ENCODE results near the gene PPIAL4G. TPM values are rescaled to one million over a fixed set of nuclear protein-coding genes. Genes with fewer than 3 reads are reported as not detected.
"Not testable (repeated sequence)": the region's sequence is repeated elsewhere in the genome, so short reads cannot be mapped to it uniquely, and the experiment has no call there.

The PPIAL4G gene
- total and polyA plus RNA-seq, 4 experiments from 2014 or later: 0.21 to 5.2 (median 4.2) TPM; not detected in 1

- H3K27ac ChIP-seq (ENCODE audit: low read depth, low read length): peak overlapping the region; percentile 90
- POLR2A ChIA-PET (ENCODE audit: partially characterized antibody); H3K4me1 ChIP-seq (ENCODE audit: insufficient read depth, low read length); H3K4me3 ChIP-seq (ENCODE audit: low read length in 2 of 2); H3K9me3 ChIP-seq (ENCODE audit: control insufficient read depth in 1 of 2, low read length in 2 of 2); CTCF ChIA-PET (ENCODE audit: partially characterized antibody); intact Hi-C loops (cut with micrococcal nuclease); H3K36me3 Mint-ChIP-seq; H3K27me3 ChIP-seq (ENCODE audit: insufficient read depth, low read length); H3K9me3 Mint-ChIP-seq; H3K27me3 Mint-ChIP-seq; H3K4me1 Mint-ChIP-seq; H3K36me3 ChIP-seq (ENCODE audit: insufficient read depth, low read length): not testable (repeated sequence)
- Mint-ChIP-seq H3K27ac (peak overlapping the region; percentile 96 to 99 (median 98)), H3K4me3 (peak overlapping the region; percentile 88 to 98 (median 93))
- peak; percentile 80 to 90 (median 83) for DNase-seq
These were observed 24.7 kb downstream of the PPIAL4G start for GRCh38 chr1:148458398-148458797.

- H3K4me1 Mint-ChIP-seq: not testable (repeated sequence)
These were observed 30.3 kb downstream of the PPIAL4G start for GRCh38 chr1:148452845-148453244.

GRCh38 chr1:148439654-148440325 lies 43.3 kb downstream of the PPIAL4G start:
- H3K27ac ChIP-seq (ENCODE audit: low read depth, low read length); CTCF ChIA-PET (ENCODE audit: partially characterized antibody); H3K4me3 ChIP-seq (ENCODE audit: low read length in 2 of 2); H3K9me3 Mint-ChIP-seq; H3K27me3 ChIP-seq (ENCODE audit: insufficient read depth, low read length); DNase-seq; H3K9me3 ChIP-seq (ENCODE audit: control insufficient read depth in 1 of 2, low read length in 2 of 2); POLR2A ChIA-PET (ENCODE audit: partially characterized antibody); intact Hi-C loops (cut with micrococcal nuclease); H3K27me3 Mint-ChIP-seq; H3K36me3 ChIP-seq (ENCODE audit: insufficient read depth, low read length): not testable (repeated sequence)
- peak overlapping the region in 1 of 8 donors; percentile 3 for H3K4me3 Mint-ChIP-seq
- H3K27ac Mint-ChIP-seq: peak overlapping the region in 6 of 7 donors; percentile 0 to 92 (median 26)
- H3K4me1 Mint-ChIP-seq: peaks cover 27 to 52% (median 40%) of the 10 kb centered on the region in 4 donors
- peaks cover 13% of the 10 kb centered on the region for H3K4me1 ChIP-seq (ENCODE audit: insufficient read depth, low read length)
- H3K36me3 Mint-ChIP-seq: peaks cover 22 to 36% of the 10 kb centered on the region in 2 donors

More at GRCh38 chr1:148452845-148453244, 30.3 kb downstream of the PPIAL4G start:
- POLR2A ChIA-PET (ENCODE audit: partially characterized antibody); DNase-seq; CTCF ChIA-PET (ENCODE audit: partially characterized antibody); H3K36me3 Mint-ChIP-seq; H3K9me3 Mint-ChIP-seq; H3K4me1 ChIP-seq (ENCODE audit: insufficient read depth, low read length); intact Hi-C loops (cut with micrococcal nuclease); H3K36me3 ChIP-seq (ENCODE audit: insufficient read depth, low read length); H3K9me3 ChIP-seq (ENCODE audit: control insufficient read depth in 1 of 2, low read length in 2 of 2); H3K27ac ChIP-seq (ENCODE audit: low read depth, low read length); H3K27me3 ChIP-seq (ENCODE audit: insufficient read depth, low read length); H3K4me3 ChIP-seq (ENCODE audit: low read length in 2 of 2); H3K27me3 Mint-ChIP-seq: not testable (repeated sequence)
- H3K27ac Mint-ChIP-seq: peak overlapping the region in 6 of 7 donors; percentile 30 to 85 (median 55)
- H3K4me3 Mint-ChIP-seq: peak overlapping the region in 1 of 8 donors; percentile 47

GRCh38 chr1:148435406-148435805 lies 47.7 kb downstream of the PPIAL4G start:
- DNase-seq: no peak
- H3K36me3 ChIP-seq (ENCODE audit: insufficient read depth, low read length): peaks cover 6% of the 10 kb centered on the region
- H3K27me3 ChIP-seq (ENCODE audit: insufficient read depth, low read length): no peaks in the 10 kb centered on the region
- no peaks in the 10 kb centered on the region for H3K9me3 Mint-ChIP-seq
- H3K4me1 Mint-ChIP-seq: peaks cover 45 to 75% (median 62%) of the 10 kb centered on the region in 4 donors
- H3K4me3 ChIP-seq (ENCODE audit: low read length in 2 of 2): no peak overlapping the region
- no peaks in the 10 kb centered on the region for H3K27me3 Mint-ChIP-seq
- intact Hi-C loops (cut with micrococcal nuclease): no loop called here
- POLR2A ChIA-PET (ENCODE audit: partially characterized antibody): no interaction called here
- H3K4me1 ChIP-seq (ENCODE audit: insufficient read depth, low read length): peaks cover 19% of the 10 kb centered on the region
- H3K36me3 Mint-ChIP-seq: peaks cover 50 to 71% of the 10 kb centered on the region in 2 donors
- CTCF ChIA-PET (ENCODE audit: partially characterized antibody): no interaction called here
- no peaks in the 10 kb centered on the region for H3K9me3 ChIP-seq (ENCODE audit: control insufficient read depth in 1 of 2, low read length in 2 of 2)
- peak overlapping the region in 3 of 8 donors; percentile 4 to 21 (median 18) for H3K4me3 Mint-ChIP-seq
- peak overlapping the region; percentile 3 to 67 (median 58) for H3K27ac Mint-ChIP-seq
- H3K27ac ChIP-seq (ENCODE audit: low read depth, low read length): no peak overlapping the region

- Histone ChIP-seq H3K4me3 (ENCODE audit: low read length in 2 of 2) (no peak overlapping the region), H3K27ac (ENCODE audit: low read depth, low read length) (no peak overlapping the region), H3K36me3 (ENCODE audit: insufficient read depth, low read length) (peaks cover 6% of the 10 kb centered on the region), H3K4me1 (ENCODE audit: insufficient read depth, low read length) (peaks cover 19% of the 10 kb centered on the region), H3K27me3 (ENCODE audit: insufficient read depth, low read length) (no peaks in the 10 kb centered on the region), H3K9me3 (ENCODE audit: control insufficient read depth in 1 of 2, low read length in 2 of 2) (no peaks in the 10 kb centered on the region)
- no peaks in the 10 kb centered on the region for H3K9me3 Mint-ChIP-seq
- DNase-seq: no peak
- H3K36me3 Mint-ChIP-seq: peaks cover 55 to 74% of the 10 kb centered on the region in 2 donors
- H3K27ac Mint-ChIP-seq: peak overlapping the region in 5 of 7 donors; percentile 2 to 68 (median 55)
- peaks cover 46 to 76% (median 62%) of the 10 kb centered on the region in 4 donors for H3K4me1 Mint-ChIP-seq
- no peaks in the 10 kb centered on the region for H3K27me3 Mint-ChIP-seq
- intact Hi-C loops (cut with micrococcal nuclease): no loop called here
- H3K4me3 Mint-ChIP-seq: no peak overlapping the region
- POLR2A ChIA-PET (ENCODE audit: partially characterized antibody): no interaction called here
- CTCF ChIA-PET (ENCODE audit: partially characterized antibody): no interaction called here
These were observed 48.3 kb downstream of the PPIAL4G start for GRCh38 chr1:148434832-148435231.

GRCh38 chr1:148432916-148433317 lies 50.2 kb downstream of the PPIAL4G start:
- H3K27me3 ChIP-seq (ENCODE audit: insufficient read depth, low read length); H3K9me3 ChIP-seq (ENCODE audit: control insufficient read depth in 1 of 2, low read length in 2 of 2); H3K36me3 ChIP-seq (ENCODE audit: insufficient read depth, low read length); H3K4me3 ChIP-seq (ENCODE audit: low read length in 2 of 2); intact Hi-C loops (cut with micrococcal nuclease); POLR2A ChIA-PET (ENCODE audit: partially characterized antibody); DNase-seq; H3K9me3 Mint-ChIP-seq; H3K27me3 Mint-ChIP-seq; H3K4me3 Mint-ChIP-seq; H3K27ac ChIP-seq (ENCODE audit: low read depth, low read length): not testable (repeated sequence)
- CTCF ChIA-PET (ENCODE audit: partially characterized antibody): interaction anchor here (1.5 kb wide), 1 partner anchor 60 kb away, joined by 9 read pairs; no protein-coding TSS in a partner anchor
- Mint-ChIP-seq H3K4me1 (peaks cover 38 to 68% (median 51%) of the 10 kb centered on the region in 4 donors), H3K36me3 (peaks cover 60 to 81% of the 10 kb centered on the region in 2 donors), H3K27ac (peak overlapping the region in 2 of 7 donors; percentile 17 to 22)
- H3K4me1 ChIP-seq (ENCODE audit: insufficient read depth, low read length): peaks cover 11% of the 10 kb centered on the region

Measured in CD4-positive, alpha-beta memory T cell (primary cell).